Stimulated activated CD8-positive, alpha-beta memory T cell treated with anti-CD3 and anti-CD28 coated beads, Interleukin-7, amount 100 ng/mL, for 1 hour (primary cell): ENCODE data around the gene FBXO5.

Source experiments
- DNase-seq, 2 donors: peaks; one replicate each; pipeline ENCODE4 v3.0.0-alpha.2; 2020; ENCODE audit warnings: low read depth in 2 of 2

Gene FBXO5

GRCh38 chr6:152950240-152950639, 32.6 kb downstream of the FBXO5 start:
- DNase-seq, result no peak

- no peak for DNase-seq
These were observed 34.6 kb downstream of the FBXO5 start for GRCh38 chr6:152948150-152948768.

GRCh38 chr6:152946995-152947394, 35.8 kb downstream of the FBXO5 start:
- DNase-seq, result no peak

- DNase-seq, result no peak
These were observed 36.4 kb downstream of the FBXO5 start for GRCh38 chr6:152946484-152946883.

GRCh38 chr6:152943260-152943897, 39.5 kb downstream of the FBXO5 start:
- no peak for DNase-seq

GRCh38 chr6:152942319-152942869, 40.4 kb downstream of the FBXO5 start:
- DNase-seq, result no peak

GRCh38 chr6:152941746-152942145, 41.1 kb downstream of the FBXO5 start:
- no peak for DNase-seq

- no peak for DNase-seq
These were observed 50.0 kb downstream of the FBXO5 start for GRCh38 chr6:152932865-152933264.

- no peak for DNase-seq
These were observed 60.1 kb downstream of the FBXO5 start for GRCh38 chr6:152922706-152923105.
